Esophagus squamous epithelium (tissue), 5 donors: ENCODE data around the gene LZTR1. TPM values are rescaled to one million over a fixed set of nuclear protein-coding genes. Genes with fewer than 3 reads are reported as not detected.

ENCODE experiments used
- DNase-seq: peaks from one replicate; lab custom pipeline; 2025; lab: John Stamatoyannopoulos, UW
- H3K27ac ChIP-seq, 4 donors: fragments of 200-600 bp; sonication (generic); one replicate each; pipeline ENCODE4 v1.5.1; 2016 to 2019; ENCODE audit warnings: mild to moderate bottlenecking in 1 of 4
- H3K27me3 ChIP-seq, 4 donors: fragments of 200-600 bp; sonication (generic); 1 replicate in 3 of 4; 2 replicates in 1 of 4; pipeline versions ENCODE4 v1.5.1 to v1.6.0; 2017 to 2021; ENCODE audit warnings: antibody characterized with exemption in 1 of 4
- H3K36me3 ChIP-seq, 3 donors: fragments of 200-600 bp; sonication (generic); one replicate each; pipeline ENCODE4 v1.5.1; 2016 to 2019
- H3K4me1 ChIP-seq, 3 donors: fragments of 200-600 bp; sonication (generic); one replicate each; pipeline ENCODE4 v1.5.1; 2017 to 2019
- H3K4me3 ChIP-seq, 4 donors: fragments of 200-600 bp; sonication (generic); 1 replicate in 3 of 4; 2 replicates in 1 of 4; pipeline ENCODE4 v1.5.1; 2016 to 2019; ENCODE audit warnings: mild to moderate bottlenecking in 2 of 4, moderate library complexity in 1 of 4
- H3K9me3 ChIP-seq, 3 donors: fragments of 200-600 bp; sonication (generic); one replicate each; pipeline ENCODE4 v1.5.1; 2016 to 2019
- CTCF ChIP-seq, 6 experiments: fragments of 450-650 bp in 4 of 6; fragments of 200-600 bp in 2 of 6; sonication (generic) in 2 of 6; IDR thresholded peaks; one replicate each; pipeline ENCODE4 v1.5.1; 2016 to 2019; ENCODE audit warnings: antibody characterized with exemption in 6 of 6, mild to moderate bottlenecking in 4 of 6, moderate library complexity in 4 of 6
- POLR2A ChIP-seq, 4 donors: fragments of 450-650 bp; IDR thresholded peaks; one replicate each; pipeline ENCODE4 v1.6.1; 2017; ENCODE audit warnings: antibody characterized with exemption in 4 of 4, mild to moderate bottlenecking in 4 of 4, moderate library complexity in 3 of 4
- WGBS, 2 donors: methylation state at CpG; one replicate each; pipeline ENCODE4 v1.1.5; 2018; 5-methylcytosine and 5-hydroxymethylcytosine counted together
- intact Hi-C: fragments of 100-400 bp; cut with DNase I; formaldehyde crosslinking; loops from one replicate; pipeline ENCODE4 v1.15.0; 2022
- total RNA-seq, 4 donors: library from RNA; depleted of rRNA; stranded (reverse); fragments of >200 nt; gene quantifications; one replicate each; pipeline ENCODE4 v1.1.0, GENCODE V29; 2016
- donor health status: DM: yes; HTN: yes; CAD: no.

LZTR1 gene
- total RNA-seq, 4 donors from 2014 or later = 15.3 to 44.4 (median 25.5) TPM

- 88 to 93% methylated on average over 8 of the region's 8 CpGs for whole genome bisulfite sequencing, 2 donors
- peaks cover 0 to 20% (median 0%) of the 10 kb centered on the region in 3 donors for H3K36me3 ChIP-seq
- H3K4me3 ChIP-seq = no peak overlapping the region
- TF ChIP-seq POLR2A (IDR thresholded peaks at IDR 0.05) (no peak), CTCF (IDR thresholded peaks at IDR 0.05) (no peak)
- no peak overlapping the region for H3K27ac ChIP-seq
- peaks cover 5 to 83% (median 20%) of the 10 kb centered on the region in 3 donors for H3K4me1 ChIP-seq
- intact Hi-C loops = no loop called here
- DNase-seq = no peak
- H3K27me3 ChIP-seq = no peaks in the 10 kb centered on the region
- H3K9me3 ChIP-seq = no peaks in the 10 kb centered on the region
These were observed 38.8 kb upstream of the LZTR1 start for GRCh38 chr22:20943104-20943933.

- no peaks in the 10 kb centered on the region for H3K9me3 ChIP-seq
- no peak overlapping the region for H3K27ac ChIP-seq
- H3K27me3 ChIP-seq = no peaks in the 10 kb centered on the region
- H3K4me1 ChIP-seq = peaks cover 5 to 84% (median 16%) of the 10 kb centered on the region in 3 donors
- no peak for DNase-seq
- intact Hi-C loops = no loop called here
- H3K4me3 ChIP-seq = no peak overlapping the region
- TF ChIP-seq POLR2A (IDR thresholded peaks at IDR 0.05) (no peak), CTCF (IDR thresholded peaks at IDR 0.05) (no peak)
- H3K36me3 ChIP-seq = peaks cover 0 to 25% (median 0%) of the 10 kb centered on the region in 3 donors
- WGBS, 2 donors = 21 to 29% methylated on average over 1 of the region's 1 CpG
These were observed 38.1 kb upstream of the LZTR1 start for GRCh38 chr22:20944042-20944441.

GRCh38 chr22:20945578-20945934, 36.5 kb upstream of the LZTR1 start:
- TF ChIP-seq CTCF (IDR thresholded peaks at IDR 0.05) (no peak), POLR2A (IDR thresholded peaks at IDR 0.05) (no peak)
- Histone ChIP-seq H3K4me3 (no peak overlapping the region), H3K9me3 (no peaks in the 10 kb centered on the region), H3K4me1 (peaks cover 0 to 85% (median 6%) of the 10 kb centered on the region in 3 donors), H3K27ac (peak overlapping the region in 1 of 4 donors; percentile 6), H3K36me3 (peaks cover 0 to 40% (median 5%) of the 10 kb centered on the region in 3 donors), H3K27me3 (no peaks in the 10 kb centered on the region)
- no peak for DNase-seq
- intact Hi-C loops = no loop called here
- WGBS, 2 donors = 33 to 82% methylated on average over 1 to 2 of the region's 2 CpGs

GRCh38 chr22:20946080-20946986, 35.8 kb upstream of the LZTR1 start:
- H3K27ac ChIP-seq = peak overlapping the region in 1 of 4 donors; percentile 6
- H3K27me3 ChIP-seq = no peaks in the 10 kb centered on the region
- no peak for TF ChIP-seq POLR2A (IDR thresholded peaks at IDR 0.05)
- no peak for TF ChIP-seq CTCF (IDR thresholded peaks at IDR 0.05)
- H3K9me3 ChIP-seq = no peaks in the 10 kb centered on the region
- 74 to 84% methylated on average over 5 to 7 of the region's 7 CpGs for whole genome bisulfite sequencing, 2 donors
- intact Hi-C loops = no loop called here
- H3K4me1 ChIP-seq = peaks cover 0 to 85% (median 11%) of the 10 kb centered on the region in 3 donors
- DNase-seq = no peak
- H3K36me3 ChIP-seq = peaks cover 0 to 48% (median 6%) of the 10 kb centered on the region in 3 donors
- H3K4me3 ChIP-seq = no peak overlapping the region
